ENCODE data around the gene DENND4B.
"Not testable (repeated sequence)": the region's sequence is repeated elsewhere in the genome, so short reads cannot be mapped to it uniquely, and the experiment has no call there.

DENND4B gene

DNA sequence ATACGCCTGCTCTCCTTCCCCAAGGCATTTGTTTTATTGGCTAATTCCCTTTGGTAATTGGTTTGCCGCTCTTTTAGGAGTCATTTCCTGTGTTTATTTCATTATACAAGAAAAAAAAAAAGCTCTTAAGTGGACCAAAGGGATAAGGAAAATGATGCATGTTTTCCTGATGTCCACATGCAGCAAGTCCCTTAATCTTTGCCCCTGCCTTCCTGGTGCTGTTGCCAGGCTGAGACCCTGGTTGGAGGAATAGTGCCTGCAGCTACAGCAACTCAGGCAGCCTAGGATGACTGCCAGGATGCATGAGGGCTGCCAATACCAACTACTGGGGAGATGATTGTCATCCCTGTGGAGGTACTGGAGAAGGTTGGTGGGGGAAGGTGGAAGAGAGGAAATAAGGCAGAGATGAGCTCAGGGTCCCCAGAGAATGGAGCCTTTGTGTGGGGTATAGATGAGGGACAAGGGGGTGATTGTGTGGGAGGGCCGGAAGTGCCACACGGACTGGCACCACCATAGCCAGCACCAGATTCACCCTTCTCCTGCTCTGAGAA is 17.7 kb downstream of the DENND4B start:
- DNase-seq (ENCODE audit: low read depth in 2 of 3, low spot score in 2 of 3) = no peak

GRCh38 chr1:153928245-153928644 is 18.3 kb downstream of the DENND4B start:
- DNase-seq (ENCODE audit: low read depth in 2 of 3, low spot score in 2 of 3) = no peak

DNA sequence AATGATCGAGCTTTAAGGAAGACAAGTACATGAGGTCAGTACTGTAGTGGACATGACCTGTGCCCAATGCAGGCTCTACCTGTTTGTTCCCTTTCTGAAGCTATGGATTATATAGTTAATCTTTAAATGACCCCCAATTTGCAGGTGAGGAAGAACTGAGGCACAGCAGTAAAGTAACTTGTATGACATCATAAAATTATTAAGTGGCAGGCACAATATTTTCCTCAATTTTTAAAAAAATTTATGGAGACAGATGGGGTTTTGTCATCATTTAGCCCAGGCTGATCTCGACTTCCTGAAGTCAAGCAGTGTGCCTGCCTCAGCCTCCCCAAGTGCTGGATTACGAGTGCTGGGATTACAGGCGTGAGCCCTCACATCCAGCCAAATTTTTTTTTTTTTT is 20.1 kb downstream of the DENND4B start:
- no peak for DNase-seq (ENCODE audit: low read depth in 2 of 3, low spot score in 2 of 3)

DNA sequence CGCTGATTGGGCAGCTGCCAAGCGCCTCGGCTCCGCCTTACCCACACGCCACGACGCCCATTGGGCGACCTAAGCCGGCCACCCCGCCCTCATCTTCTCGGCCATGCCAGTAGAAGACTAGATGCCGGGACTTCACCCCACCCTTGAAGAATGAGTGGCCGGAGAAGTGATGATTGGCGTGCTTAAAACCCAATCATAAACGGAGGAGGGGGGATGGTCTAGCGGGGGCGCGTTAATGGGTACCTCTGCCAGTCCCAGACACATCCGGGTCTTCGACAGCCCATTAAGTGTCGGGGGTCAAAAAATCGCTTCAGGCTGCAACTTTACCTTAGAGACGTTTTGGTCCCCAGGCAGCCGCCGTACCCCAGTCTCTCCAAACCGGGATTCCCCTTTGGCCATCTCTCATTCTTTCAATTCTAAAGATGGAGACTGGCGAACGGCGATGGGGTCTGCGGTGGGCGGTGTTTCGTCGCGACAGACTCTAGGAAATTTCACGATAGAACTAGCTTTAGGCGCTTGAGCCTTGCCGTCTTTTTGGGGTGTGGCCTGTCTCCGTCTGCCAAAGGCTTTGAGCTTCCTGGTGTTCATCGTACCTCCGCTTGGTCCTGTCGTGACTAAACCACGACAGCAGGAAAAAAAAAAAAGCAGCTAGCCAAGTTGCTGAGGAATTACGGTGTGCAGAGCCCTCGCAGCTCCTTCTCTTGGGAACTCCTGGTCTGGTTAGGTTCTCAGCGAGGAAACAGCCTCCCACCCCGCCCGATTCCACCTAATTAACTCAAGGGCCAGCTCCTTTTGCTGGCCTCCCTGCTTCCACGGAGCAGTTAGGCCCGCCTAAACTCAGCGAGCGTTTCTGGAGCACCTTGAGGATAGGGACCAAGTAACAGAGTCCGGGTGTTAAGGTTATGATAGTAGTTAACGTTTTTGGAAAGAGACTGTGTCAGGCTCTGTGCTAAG is 23.3 kb downstream of the DENND4B start, which contains the start of gene GATAD2B:
Gene GATAD2B, minus strand, starts transcription at position 1 of the 954 bp plus-strand sequence. CDS start 94,625 bp downstream, outside the sequence.
- peak; percentile 94 to 99 (median 96) for DNase-seq (ENCODE audit: low read depth in 2 of 3, low spot score in 2 of 3)

DNA sequence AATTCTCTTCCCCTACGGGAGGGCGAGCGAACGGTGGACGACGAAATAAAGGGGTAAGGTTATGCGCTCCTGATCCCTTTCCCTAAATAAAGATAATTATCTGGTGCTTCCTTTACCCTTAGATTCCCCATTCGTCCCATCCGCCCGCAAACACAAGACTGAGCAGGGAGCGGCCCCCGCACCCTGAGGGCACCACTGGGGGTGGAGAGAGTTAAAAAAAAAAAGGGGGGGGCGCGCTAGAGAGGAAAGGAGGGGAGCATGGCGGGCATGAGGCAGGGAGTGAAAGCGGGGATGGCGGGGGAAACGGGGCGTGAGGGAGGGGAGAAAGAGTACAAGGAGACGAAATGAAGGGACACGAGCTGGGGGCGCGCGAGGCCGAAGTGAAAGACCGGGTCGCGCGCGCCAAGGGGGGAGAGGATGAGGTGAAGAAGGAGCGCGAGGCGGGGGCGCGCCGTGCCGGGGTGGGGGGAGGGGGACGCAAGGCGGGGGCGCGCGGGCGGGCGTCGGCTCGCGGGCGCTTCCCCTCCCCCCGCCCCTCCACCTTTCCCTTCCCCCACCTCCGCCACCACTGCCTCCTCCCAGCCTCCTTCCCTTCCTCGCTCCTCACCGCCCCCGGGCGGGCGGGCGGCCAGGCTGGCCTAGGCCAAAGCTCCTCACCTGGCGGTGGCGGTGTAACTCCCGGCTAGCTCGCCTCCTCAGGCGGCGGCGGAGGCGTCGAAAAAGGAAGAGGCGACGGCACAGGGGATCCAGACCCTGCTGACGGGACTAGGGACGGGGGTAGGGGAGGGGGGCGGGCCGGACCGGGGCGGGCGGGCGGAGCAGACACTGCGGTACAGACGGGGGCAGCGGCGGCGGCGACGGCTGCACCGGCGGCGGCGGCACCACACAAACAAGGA is 24.2 kb downstream of the DENND4B start:
- DNase-seq (ENCODE audit: low read depth in 2 of 3, low spot score in 2 of 3) = peak; percentile 48 to 62 (median 59)

DNA sequence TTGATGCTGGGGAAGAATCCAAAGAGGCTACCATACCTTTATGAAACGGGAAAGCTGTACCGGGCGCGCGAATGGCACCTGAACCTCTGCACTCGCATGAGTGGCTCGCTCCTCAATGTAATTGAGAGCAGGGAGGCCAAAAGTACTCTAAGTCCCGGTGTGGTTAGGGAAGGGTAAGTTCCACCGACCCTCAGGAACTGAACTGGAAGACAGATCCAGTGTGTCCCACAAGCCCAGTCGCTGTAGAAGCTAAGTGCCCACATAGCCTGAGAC is 24.8 kb downstream of the DENND4B start:
- no peak for DNase-seq (ENCODE audit: low read depth in 2 of 3, low spot score in 2 of 3)

DNA sequence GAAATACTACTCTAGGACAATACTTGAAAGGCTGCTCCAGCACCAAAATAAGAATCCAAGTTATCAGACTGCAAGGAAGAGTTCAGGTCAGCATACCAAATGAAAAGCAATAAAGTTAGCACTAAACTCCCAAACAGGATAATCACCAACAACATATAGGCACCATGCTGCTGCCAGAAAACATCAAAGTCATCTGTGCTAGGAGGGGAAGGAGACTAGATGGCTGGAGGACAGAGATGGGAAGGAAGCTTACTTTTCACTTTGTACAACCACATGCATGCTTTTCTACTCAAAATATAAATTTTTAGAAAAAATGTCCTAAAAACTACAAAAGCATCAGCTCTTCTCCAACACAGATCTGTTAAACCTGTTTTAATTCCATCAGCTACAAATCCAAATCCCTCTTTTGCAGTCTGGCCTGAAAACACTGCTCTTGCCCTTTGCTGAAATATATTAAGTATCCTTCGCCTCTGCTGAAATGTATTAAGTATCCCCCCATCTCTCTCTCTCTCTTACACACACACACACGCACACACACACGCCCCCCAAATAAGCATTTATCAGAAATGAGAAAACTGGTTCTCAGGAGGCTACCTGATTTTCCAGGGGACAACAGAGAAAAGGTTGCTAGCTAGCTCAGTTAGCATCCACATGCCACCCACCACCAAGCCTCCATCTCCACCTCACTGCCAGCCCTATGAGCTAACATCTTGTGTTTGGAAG is 25.3 kb downstream of the DENND4B start:
- DNase-seq (ENCODE audit: low read depth in 2 of 3, low spot score in 2 of 3) = peak in 1 of 3 experiments; percentile 15

GRCh38 chr1:153919876-153920852 is 26.4 kb downstream of the DENND4B start:
- no peak for DNase-seq (ENCODE audit: low read depth in 2 of 3, low spot score in 2 of 3)

- no peak for DNase-seq (ENCODE audit: low read depth in 2 of 3, low spot score in 2 of 3)
Measured at GRCh38 chr1:153916297-153916696, 30.2 kb downstream of the DENND4B start.

- DNase-seq (ENCODE audit: low read depth in 2 of 3, low spot score in 2 of 3) = no peak
Measured at GRCh38 chr1:153912349-153912748, 34.2 kb downstream of the DENND4B start.

DNA sequence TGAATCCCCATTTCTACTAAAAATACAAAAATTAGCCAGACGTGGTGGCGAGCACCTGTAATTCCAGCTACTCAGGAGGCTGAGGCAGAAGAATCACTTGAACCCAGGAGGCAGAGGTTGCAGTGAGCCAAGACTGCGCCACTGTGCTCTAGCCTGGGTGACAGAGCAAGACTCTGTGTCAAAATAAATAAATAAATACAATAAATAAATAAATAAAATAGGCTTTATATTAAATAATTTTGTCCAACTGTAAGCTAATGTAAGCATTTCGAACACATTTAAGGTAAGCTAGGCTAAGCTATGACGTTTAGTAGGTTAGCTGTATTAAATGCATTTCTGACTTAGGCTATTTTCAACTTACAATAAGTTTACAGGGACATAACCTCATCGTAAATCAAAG is 36.0 kb downstream of the DENND4B start:
- DNase-seq (ENCODE audit: low read depth in 2 of 3, low spot score in 2 of 3) = not testable (repeated sequence)

DNA sequence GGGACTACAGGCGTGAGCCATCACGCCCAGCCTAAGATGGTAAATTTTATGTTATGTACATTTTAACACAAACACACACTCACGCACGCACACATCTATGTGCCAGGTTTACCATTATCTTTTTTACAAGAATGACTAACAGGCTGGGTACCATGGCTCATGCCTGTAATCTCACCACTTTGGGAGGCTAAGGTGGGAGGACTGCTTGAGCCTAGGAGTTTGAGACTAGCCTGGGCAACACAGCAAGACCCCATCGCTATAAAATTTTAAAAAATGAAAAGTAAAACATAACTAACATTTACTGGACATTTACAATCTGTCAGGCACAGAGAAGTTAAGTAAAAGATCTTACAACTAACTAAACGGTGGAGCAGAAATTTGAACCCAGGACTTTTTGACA is 38.4 kb downstream of the DENND4B start:
- DNase-seq (ENCODE audit: low read depth in 2 of 3, low spot score in 2 of 3) = no peak

DNA sequence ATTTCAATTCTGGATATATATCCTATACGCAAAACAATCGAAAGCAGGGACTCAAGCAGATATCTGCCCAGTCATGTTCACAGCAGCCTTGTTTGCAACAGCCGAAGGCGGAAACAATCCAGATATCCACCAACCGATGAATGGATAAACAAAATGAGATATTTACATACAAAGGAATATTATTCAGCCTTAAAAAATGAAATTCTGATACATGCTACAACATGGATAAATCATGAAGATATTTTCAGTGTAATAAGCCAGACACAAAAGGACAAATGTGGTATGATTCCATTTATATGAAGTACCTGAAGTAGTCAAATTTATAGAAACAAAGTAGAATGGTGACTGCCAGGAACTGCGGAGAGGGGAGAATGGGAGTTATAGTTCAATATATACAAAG is 39.4 kb downstream of the DENND4B start:
- DNase-seq (ENCODE audit: low read depth in 2 of 3, low spot score in 2 of 3) = no peak

DNA sequence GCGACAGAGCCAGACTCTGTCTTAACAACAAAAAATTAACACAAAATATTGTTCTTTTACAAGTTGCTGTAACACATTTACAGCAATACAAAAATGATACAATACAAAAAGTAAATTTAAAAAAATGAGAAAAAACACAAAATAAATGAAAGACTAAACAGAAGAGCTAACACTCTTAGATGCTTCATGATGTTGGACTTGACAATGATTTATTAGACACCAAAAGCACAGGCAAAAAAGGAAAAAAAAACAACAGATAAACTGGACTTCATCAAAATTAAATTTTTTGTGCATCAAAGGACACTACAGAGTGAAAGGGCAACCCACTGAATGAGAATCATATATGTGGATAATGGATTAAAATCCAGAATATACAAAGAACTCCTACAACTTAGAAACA is 40.1 kb downstream of the DENND4B start:
- no peak for DNase-seq (ENCODE audit: low read depth in 2 of 3, low spot score in 2 of 3)

DNA sequence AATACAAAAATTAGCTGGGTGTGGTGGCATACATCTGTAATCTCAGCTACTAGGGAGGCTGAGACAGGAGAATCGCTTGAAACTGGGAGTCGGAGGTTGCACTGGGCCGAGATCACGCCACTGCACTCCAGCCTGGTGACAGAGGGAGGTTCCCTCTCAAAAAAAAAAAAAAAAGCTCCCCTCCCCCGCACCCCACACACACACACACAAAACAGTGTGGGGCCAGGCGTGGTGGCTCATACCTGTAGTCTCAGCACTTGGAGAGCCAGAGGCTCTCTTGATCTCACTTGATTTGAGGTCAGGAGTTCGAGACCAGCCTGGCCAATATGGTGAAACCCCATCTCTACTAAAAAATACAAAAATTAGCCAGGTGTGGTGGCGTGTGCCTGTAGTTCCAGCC is 40.6 kb downstream of the DENND4B start:
- not testable (repeated sequence) for DNase-seq (ENCODE audit: low read depth in 2 of 3, low spot score in 2 of 3)

GRCh38 chr1:153903841-153904455 is 42.6 kb downstream of the DENND4B start:
- DNase-seq (ENCODE audit: low read depth in 2 of 3, low spot score in 2 of 3) = no peak

DNA sequence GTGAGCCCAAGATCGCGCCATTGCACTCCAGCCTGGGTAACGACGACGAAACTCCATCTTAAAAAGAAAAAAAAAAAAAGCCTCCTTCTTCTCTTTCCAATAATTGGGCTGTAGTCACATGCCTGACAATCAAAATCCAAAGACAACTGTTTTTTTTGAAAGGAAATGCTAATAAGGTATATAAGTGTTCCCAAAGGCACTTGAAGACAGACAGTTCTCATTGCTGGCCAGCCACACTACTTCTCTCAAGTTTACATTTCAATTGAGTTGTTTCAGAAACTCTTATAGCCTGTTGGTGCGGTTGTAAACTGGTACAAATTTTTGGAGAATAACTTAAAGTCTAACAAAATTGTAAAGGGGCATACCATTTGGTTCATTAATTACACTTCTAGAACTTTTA is 47.0 kb downstream of the DENND4B start:
- DNase-seq (ENCODE audit: low read depth in 2 of 3, low spot score in 2 of 3) = no peak

- not testable (repeated sequence) for DNase-seq (ENCODE audit: low read depth in 2 of 3, low spot score in 2 of 3)
Measured at GRCh38 chr1:153895866-153896265, 50.7 kb downstream of the DENND4B start.

GRCh38 chr1:153891042-153891441 is 55.5 kb downstream of the DENND4B start:
- DNase-seq (ENCODE audit: low read depth in 2 of 3, low spot score in 2 of 3) = not testable (repeated sequence)
